GM18909 (cell line): ENCODE measurements around the gene ACOT2.
"Not testable (repeated sequence)": the region's sequence is repeated elsewhere in the genome, so short reads cannot be mapped to it uniquely, and the experiment has no call there.

Experiments
- ATAC-seq: cut with Tn5 transposase; IDR thresholded peaks from one replicate; pipeline ENCODE4 v1.9.1; 2021; ENCODE audit warnings: mild to moderate bottlenecking; ENCODE audit not compliant: unreplicated experiment, poor library complexity

Gene ACOT2

GRCh38 chr14:73569185-73569958, at the start of gene ACOT2:
ACOT2 (plus strand) TSS chr14:73569213; CDS start chr14:73569241, 28 bp downstream.
- ATAC-seq, result peak; percentile 68

GRCh38 chr14:73521229-73521628, 47.8 kb upstream of the ACOT2 start:
- no peak for ATAC-seq

GRCh38 chr14:73524493-73524892, 44.5 kb upstream of the ACOT2 start:
- no peak for ATAC-seq

- ATAC-seq, result no peak
Observed at GRCh38 chr14:73526036-73526984, 42.7 kb upstream of the ACOT2 start.

GRCh38 chr14:73529356-73529755, 39.7 kb upstream of the ACOT2 start:
- not testable (repeated sequence) for ATAC-seq

- ATAC-seq, result not testable (repeated sequence)
Observed at GRCh38 chr14:73531971-73532370, 37.0 kb upstream of the ACOT2 start.

- ATAC-seq, result not testable (repeated sequence)
Observed at GRCh38 chr14:73537244-73538045, 31.6 kb upstream of the ACOT2 start.

GRCh38 chr14:73539017-73539416, 30.0 kb upstream of the ACOT2 start:
- ATAC-seq, result peak; percentile 88

GRCh38 chr14:73542961-73543360, 26.1 kb upstream of the ACOT2 start:
- not testable (repeated sequence) for ATAC-seq

- not testable (repeated sequence) for ATAC-seq
Observed at GRCh38 chr14:73545353-73545752, 23.7 kb upstream of the ACOT2 start.

GRCh38 chr14:73549097-73549496, 19.9 kb upstream of the ACOT2 start:
- ATAC-seq, result not testable (repeated sequence)

GRCh38 chr14:73549889-73550524, 19.0 kb upstream of the ACOT2 start:
- ATAC-seq, result peak; percentile 38

GRCh38 chr14:73553845-73554244, 15.2 kb upstream of the ACOT2 start:
- no peak for ATAC-seq

- not testable (repeated sequence) for ATAC-seq
Observed at GRCh38 chr14:73557201-73557600, 11.8 kb upstream of the ACOT2 start.

- ATAC-seq, result not testable (repeated sequence)
Observed at GRCh38 chr14:73558238-73558637, 10.8 kb upstream of the ACOT2 start.

- not testable (repeated sequence) for ATAC-seq
Observed at GRCh38 chr14:73562256-73562655, 6.8 kb upstream of the ACOT2 start.

GRCh38 chr14:73562696-73563095, 6.3 kb upstream of the ACOT2 start:
- not testable (repeated sequence) for ATAC-seq

- not testable (repeated sequence) for ATAC-seq
Observed at GRCh38 chr14:73566431-73566830, 2.6 kb upstream of the ACOT2 start.

GRCh38 chr14:73566935-73567334, 2.1 kb upstream of the ACOT2 start:
- ATAC-seq, result not testable (repeated sequence)

- no peak for ATAC-seq
Observed at GRCh38 chr14:73567358-73567757, 1.7 kb upstream of the ACOT2 start.
